Measurements from ENCODE around the gene TMEM37.

DNA sequence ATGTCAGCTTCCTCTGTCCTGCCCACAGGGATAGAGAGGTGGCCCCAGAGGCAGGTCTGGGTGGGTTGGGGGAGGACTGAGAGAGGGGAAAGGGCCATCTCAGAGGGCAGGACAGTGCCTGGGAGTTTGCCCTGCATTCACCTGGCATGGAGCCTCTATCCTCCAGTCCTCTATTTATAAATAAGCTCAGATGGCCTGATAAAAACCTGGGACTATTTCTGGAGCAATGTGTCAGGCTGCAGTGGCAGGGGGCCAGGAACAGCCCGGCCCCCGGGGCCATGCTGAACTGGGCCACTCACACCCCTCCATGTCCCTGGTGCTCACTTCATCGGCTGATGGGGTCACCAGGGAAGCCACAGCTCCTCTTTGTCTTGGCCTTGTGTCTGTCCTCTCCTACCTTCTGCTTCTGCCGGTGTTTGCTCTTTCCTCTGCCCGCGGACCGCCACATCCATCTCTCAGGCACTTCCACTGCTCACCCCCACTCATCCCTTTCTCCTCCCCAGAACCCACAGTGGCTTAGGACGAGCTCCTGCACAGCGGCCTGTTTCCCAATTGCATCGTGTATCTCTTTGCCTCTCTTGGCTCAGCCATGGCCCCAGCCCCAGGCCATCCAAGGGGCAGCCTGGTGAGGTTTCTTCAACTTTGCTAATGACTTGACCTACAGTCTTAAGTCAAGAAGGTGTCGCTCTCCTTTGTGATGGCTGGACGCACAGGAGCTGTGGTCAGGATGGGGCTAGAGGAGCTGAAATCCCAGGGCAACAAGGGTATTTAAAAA lies 53.9 kb downstream of the TMEM37 start:
- TF ChIP-seq, protein P1, sequence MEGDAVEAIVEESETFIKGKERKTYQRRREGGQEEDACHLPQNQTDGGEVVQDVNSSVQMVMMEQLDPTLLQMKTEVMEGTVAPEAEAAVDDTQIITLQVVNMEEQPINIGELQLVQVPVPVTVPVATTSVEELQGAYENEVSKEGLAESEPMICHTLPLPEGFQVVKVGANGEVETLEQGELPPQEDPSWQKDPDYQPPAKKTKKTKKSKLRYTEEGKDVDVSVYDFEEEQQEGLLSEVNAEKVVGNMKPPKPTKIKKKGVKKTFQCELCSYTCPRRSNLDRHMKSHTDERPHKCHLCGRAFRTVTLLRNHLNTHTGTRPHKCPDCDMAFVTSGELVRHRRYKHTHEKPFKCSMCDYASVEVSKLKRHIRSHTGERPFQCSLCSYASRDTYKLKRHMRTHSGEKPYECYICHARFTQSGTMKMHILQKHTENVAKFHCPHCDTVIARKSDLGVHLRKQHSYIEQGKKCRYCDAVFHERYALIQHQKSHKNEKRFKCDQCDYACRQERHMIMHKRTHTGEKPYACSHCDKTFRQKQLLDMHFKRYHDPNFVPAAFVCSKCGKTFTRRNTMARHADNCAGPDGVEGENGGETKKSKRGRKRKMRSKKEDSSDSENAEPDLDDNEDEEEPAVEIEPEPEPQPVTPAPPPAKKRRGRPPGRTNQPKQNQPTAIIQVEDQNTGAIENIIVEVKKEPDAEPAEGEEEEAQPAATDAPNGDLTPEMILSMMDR (conservative IDR thresholded peaks at IDR 0.05 in 1 of 2, IDR thresholded peaks at IDR 0.05 in 1 of 2; ENCODE audit: extremely low read depth in 1 of 2, insufficient read depth in 1 of 2, low read depth in 1 of 2, low read length in 2 of 2): no peak
- TF ChIP-seq EZH2 (IDR thresholded peaks at IDR 0.05; ENCODE audit: borderline replicate concordance, low read length): no peak
